H1 (cell line): ENCODE measurements around the gene CYB561A3. TPM values are rescaled to one million over a fixed set of nuclear protein-coding genes. Genes with fewer than 3 reads are reported as not detected.

Source experiments
- CTCF ChIA-PET: fragments of 300-600 bp; sonication (Branson Sonifier 250); formaldehyde crosslinking; loops from one replicate; lab custom pipeline; 2021; ENCODE audit not compliant: partially characterized antibody; lab: Charles Lee
- POLR2A ChIA-PET: fragments of 300-600 bp; sonication (Branson Sonifier 250); formaldehyde crosslinking; loops from one replicate; lab custom pipeline; 2021; ENCODE audit warnings: inconsistent platforms; ENCODE audit not compliant: partially characterized antibody; lab: Charles Lee
- DNase-seq, 2 experiments: peaks; one replicate each; pipeline versions ENCODE4 v3.0.0 to v3.0.0-alpha.2; 2010 to 2022; ENCODE audit warnings: low spot score in 2 of 2, low read depth in 1 of 2, mixed read lengths in 1 of 2
- FAIRE-seq: peaks from 2 replicates; lab custom pipeline; 2011; peaks lifted over from hg19 to GRCh38; lab: Jason Lieb, UNC
- H2AFZ ChIP-seq: 2 replicates; pipeline ENCODE4 v1.8.1; 2012; ENCODE audit warnings: low read length, inconsistent platforms
- H2AK5ac ChIP-seq: 2 replicates; pipeline ENCODE4 v1.6.1; 2013; ENCODE audit warnings: low read depth, low read length
- H2BK120ac ChIP-seq: replicated peaks from 2 replicates; pipeline ENCODE3; 2013; ENCODE audit warnings: low read depth, low read length, inconsistent platforms
- H2BK12ac ChIP-seq: 2 replicates; pipeline ENCODE4 v1.6.1; 2013; ENCODE audit warnings: low read depth, low read length
- H2BK15ac ChIP-seq: 2 replicates; pipeline ENCODE4 v1.6.1; 2013; ENCODE audit warnings: low read length
- H2BK20ac ChIP-seq: 2 replicates; pipeline ENCODE4 v1.6.1; 2013; ENCODE audit warnings: low read length
- H2BK5ac ChIP-seq: 2 replicates; pipeline ENCODE4 v1.6.1; 2013; ENCODE audit warnings: low read depth, low read length
- H3K14ac ChIP-seq: 2 replicates; pipeline ENCODE4 v1.6.1; 2013; ENCODE audit warnings: inconsistent platforms; ENCODE audit not compliant: insufficient read length
- H3K18ac ChIP-seq: 2 replicates; pipeline ENCODE4 v1.6.1; 2013; ENCODE audit warnings: low read length; ENCODE audit errors: extremely low read depth
- H3K23ac ChIP-seq: 2 replicates; pipeline ENCODE4 v1.6.1; 2013; ENCODE audit warnings: inconsistent platforms; ENCODE audit not compliant: insufficient read length
- H3K23me2 ChIP-seq: 2 replicates; pipeline ENCODE4 v1.6.1; 2013; ENCODE audit warnings: low read depth, low read length
- H3K27ac ChIP-seq: 2 replicates; pipeline ENCODE4 v1.6.1; 2011; ENCODE audit warnings: low read depth, low read length, inconsistent platforms
- H3K27me3 ChIP-seq, 4 experiments: replicated peaks in 1 of 4; 1 replicate in 1 of 4; 2 replicates in 3 of 4; pipeline versions ENCODE4 v1.6.1 to v1.8.1; 2011 to 2013; ENCODE audit warnings: low read length in 3 of 4, mild to moderate bottlenecking in 3 of 4, inconsistent platforms in 2 of 4, mixed read lengths in 2 of 4, moderate library complexity in 1 of 4; ENCODE audit not compliant: control insufficient read depth in 3 of 4, insufficient read depth in 3 of 4; ENCODE audit errors: extremely low read depth in 1 of 4
- H3K36me3 ChIP-seq, 4 experiments: 2 replicates each; pipeline versions ENCODE4 v1.6.1 to v1.8.1; 2011 to 2013; ENCODE audit warnings: mild to moderate bottlenecking in 4 of 4, low read length in 3 of 4, moderate library complexity in 2 of 4, control low read depth in 1 of 4, inconsistent platforms in 1 of 4; ENCODE audit not compliant: insufficient read depth in 4 of 4, control insufficient read depth in 2 of 4
- H3K4ac ChIP-seq: replicated peaks from 2 replicates; pipeline ENCODE3; 2013; ENCODE audit warnings: low read length, low read depth, mixed read lengths, inconsistent platforms; ENCODE audit not compliant: insufficient read length
- H3K4me1 ChIP-seq, 4 experiments: replicated peaks in 1 of 4; 1 replicate in 1 of 4; 2 replicates in 3 of 4; pipeline versions ENCODE4 v1.6.1 to v1.8.1; 2011 to 2013; ENCODE audit warnings: low read length in 3 of 4, inconsistent platforms in 2 of 4, mixed read lengths in 1 of 4; ENCODE audit not compliant: insufficient read depth in 4 of 4, control insufficient read depth in 3 of 4
- H3K4me2 ChIP-seq, 2 experiments: 2 replicates each; pipeline versions ENCODE4 v1.6.1 to v1.8.1; 2011 to 2013; ENCODE audit warnings: low read depth in 2 of 2, low read length in 2 of 2, control low read depth in 1 of 2, inconsistent platforms in 1 of 2, mild to moderate bottlenecking in 1 of 2; ENCODE audit not compliant: insufficient read depth in 1 of 2
- H3K4me3 ChIP-seq, 4 experiments: fragments of 200-600, 300-600 bp in 1 of 4; sonication (generic), shearing (Covaris generic), sonication (Bioruptor Twin) in 1 of 4; 2 replicates each; pipeline versions ENCODE4 v1.5.1 to v1.8.1; 2011 to 2016; ENCODE audit warnings: low read length in 4 of 4, low read depth in 3 of 4, control low read depth in 2 of 4, inconsistent platforms in 2 of 4, mild to moderate bottlenecking in 2 of 4, mixed read lengths in 1 of 4, moderate library complexity in 1 of 4; ENCODE audit not compliant: insufficient read depth in 2 of 4; ENCODE audit errors: extremely low read depth in 1 of 4
- H3K56ac ChIP-seq: replicated peaks from 2 replicates; pipeline ENCODE3; 2013; ENCODE audit warnings: low read depth, mild to moderate bottlenecking, mixed read lengths, low read length, inconsistent platforms; ENCODE audit not compliant: insufficient read length
- H3K79me1 ChIP-seq: 2 replicates; pipeline ENCODE4 v1.6.1; 2013; ENCODE audit warnings: low read depth, low read length, control low read depth
- H3K79me2 ChIP-seq, 2 experiments: 2 replicates each; pipeline versions ENCODE4 v1.6.1 to v1.8.1; 2012 to 2013; ENCODE audit warnings: low read length in 2 of 2, mild to moderate bottlenecking in 2 of 2, inconsistent platforms in 1 of 2; ENCODE audit not compliant: insufficient read depth in 2 of 2, control insufficient read depth in 1 of 2
- H3K9ac ChIP-seq, 4 experiments: replicated peaks in 1 of 4; 1 replicate in 1 of 4; 2 replicates in 3 of 4; pipeline versions ENCODE4 v1.6.1 to v1.8.1; 2011 to 2013; ENCODE audit warnings: low read depth in 3 of 4, low read length in 3 of 4, control low read depth in 2 of 4, mild to moderate bottlenecking in 2 of 4, moderate library complexity in 2 of 4, inconsistent platforms in 1 of 4; ENCODE audit errors: extremely low read depth in 1 of 4
- H3K9me3 ChIP-seq, 2 experiments: 2 replicates each; pipeline versions ENCODE4 v1.6.1 to v1.8.1; 2012 to 2013; ENCODE audit warnings: mild to moderate bottlenecking in 2 of 2, moderate library complexity in 2 of 2, control low read depth in 1 of 2, inconsistent platforms in 1 of 2, low read depth in 1 of 2, low read length in 1 of 2, mixed read lengths in 1 of 2; ENCODE audit not compliant: insufficient read depth in 2 of 2
- H4K20me1 ChIP-seq, 2 experiments: replicated peaks in 1 of 2; 2 replicates each; pipeline versions ENCODE3 to v1.8.1; 2011 to 2013; ENCODE audit warnings: inconsistent platforms in 2 of 2, low read length in 2 of 2, mild to moderate bottlenecking in 1 of 2; ENCODE audit not compliant: insufficient read depth in 2 of 2, control insufficient read depth in 1 of 2
- H4K5ac ChIP-seq: 2 replicates; pipeline ENCODE4 v1.6.1; 2013; ENCODE audit warnings: low read length, low read depth, mixed read lengths, inconsistent platforms; ENCODE audit not compliant: insufficient read length
- H4K8ac ChIP-seq: 2 replicates; pipeline ENCODE4 v1.8.0; 2013; ENCODE audit warnings: mild to moderate bottlenecking, moderate library complexity, low read length, inconsistent platforms; ENCODE audit not compliant: insufficient read depth; ENCODE audit errors: extremely low read depth
- H4K91ac ChIP-seq: replicated peaks from 2 replicates; pipeline ENCODE3; 2013; ENCODE audit warnings: low read length, mixed read lengths, inconsistent platforms; ENCODE audit not compliant: insufficient read length
- BACH1 ChIP-seq: IDR thresholded peaks from 2 replicates; pipeline ENCODE4 v1.6.1; 2012; ENCODE audit warnings: low read length, improper control_type of control experiment
- BRCA1 ChIP-seq: IDR thresholded peaks from 2 replicates; pipeline ENCODE4 v1.6.1; 2012; ENCODE audit warnings: low read depth, low read length, improper control_type of control experiment
- CHD2 ChIP-seq: IDR thresholded peaks from 2 replicates; pipeline ENCODE4 v1.6.1; 2012; ENCODE audit warnings: low read length, improper control_type of control experiment
- JUND ChIP-seq: IDR thresholded peaks from 2 replicates; pipeline ENCODE4 v1.6.1; 2011; ENCODE audit warnings: mild to moderate bottlenecking, improper control_type of control experiment, low read length
- KDM4A ChIP-seq: IDR thresholded peaks from one replicate; pipeline ENCODE4 v1.7.1; 2012; ENCODE audit warnings: low read depth, mild to moderate bottlenecking, moderate library complexity, low read length, inconsistent platforms; ENCODE audit not compliant: severe bottlenecking
- NRF1 ChIP-seq: IDR thresholded peaks from 2 replicates; pipeline ENCODE4 v1.6.1; 2011; ENCODE audit warnings: mild to moderate bottlenecking, low read depth, low read length, improper control_type of control experiment
- RNF2 ChIP-seq: fragments of 200-900, 300-1000 bp; sonication (generic); IDR thresholded peaks from 2 replicates; pipeline ENCODE4 v1.7.1; 2016; ENCODE audit warnings: borderline replicate concordance, low read depth, mild to moderate bottlenecking, antibody characterized with exemption, low read length; ENCODE audit not compliant: poor library complexity, severe bottlenecking; ENCODE audit errors: missing control alignments
- SP1 ChIP-seq: IDR thresholded peaks from 2 replicates; pipeline ENCODE4 v1.6.1; 2011; ENCODE audit warnings: low read depth, low read length
- SP2 ChIP-seq: IDR thresholded peaks from 2 replicates; pipeline ENCODE4 v1.6.1; 2012; ENCODE audit warnings: mild to moderate bottlenecking, low read length, inconsistent platforms
- WGBS, 2 experiments: shearing (Covaris generic) in 1 of 2; methylation state at CpG; one replicate each; pipeline versions ENCODE4 v1.1.6 to v1.1.7; 2013 to 2015; ENCODE audit warnings: low lambda C conversion rate in 2 of 2, mixed read lengths in 2 of 2, inconsistent platforms in 1 of 2, low coverage in 1 of 2, missing lambda C conversion rate in 1 of 2; ENCODE audit not compliant: insufficient replicate concordance in 2 of 2, insufficient coverage in 1 of 2, insufficient read length in 1 of 2; ENCODE audit errors: extremely low coverage in 1 of 2, missing lambda C conversion rate in 1 of 2; 5-methylcytosine and 5-hydroxymethylcytosine counted together
- polyA plus RNA-seq, 7 experiments: library from polyadenylated mRNA; depleted of rRNA in 3 of 7; stranded (reverse) in 5 of 7; unstranded in 2 of 7; fragments of >200 nt in 5 of 7; fragments of 200-250 nt in 2 of 7; gene quantifications; 1 replicate in 5 of 7; 2 replicates in 1 of 7; 4 replicates in 1 of 7; pipeline versions ENCODE4 v1.2.1 to v1.2.3, GENCODE V29; 2011 to 2013; ENCODE audit warnings: missing spikeins in 2 of 7, mixed read lengths in 2 of 7
- total RNA-seq: library from RNA; stranded (reverse); fragmentation: NEBNext Ultra II Directional; extraction: Animal tissue kit (Norgen Biotek cat#: 25700); gene quantifications from 2 replicates; pipeline ENCODE4 v1.2.1, GENCODE V29; 2021

Gene CYB561A3
- total and polyA plus RNA-seq, 2 of the 8 experiments (the other 6 are each of a cell fraction or from before 2014, with no cell fraction given), result 29.6 to 41.2 TPM

GRCh38 chr11:61328351-61328750 is 33.3 kb downstream of the CYB561A3 start:
- Histone ChIP-seq H3K4ac (no peak overlapping the region), H4K8ac (no peak overlapping the region), H3K4me1 (peaks cover 0 to 3% (median 1%) of the 10 kb centered on the region in 4 experiments; a peak in 6 of 7 replicates), H3K18ac (no peak overlapping the region), H2BK15ac (no peak overlapping the region), H3K9ac (no peak overlapping the region), H2AK5ac (no peak overlapping the region), H4K20me1 (peaks cover 0 to 13% of the 10 kb centered on the region in 2 experiments), H4K91ac (no peak overlapping the region), H3K79me2 (peaks cover 23 to 63% of the 10 kb centered on the region in 2 experiments), H2BK12ac (no peak overlapping the region), H3K56ac (no peak overlapping the region), H3K23ac (no peak overlapping the region), H3K79me1 (peaks cover 4% of the 10 kb centered on the region; the same call in 1 of the 2 replicates), H2AFZ (no peak overlapping the region), H3K14ac (no peak overlapping the region), H3K9me3 (no peaks in the 10 kb centered on the region), H3K4me2 (no peak overlapping the region), H3K4me3 (no peak overlapping the region), H3K23me2 (peaks cover 6% of the 10 kb centered on the region; the same call in 1 of the 2 replicates), H3K36me3 (peaks cover 19 to 59% (median 52%) of the 10 kb centered on the region in 4 experiments), H2BK20ac (no peak overlapping the region), H2BK5ac (no peak overlapping the region), H3K27ac (no peak overlapping the region), H2BK120ac (no peak overlapping the region), H4K5ac (no peak overlapping the region), H3K27me3 (no peaks in the 10 kb centered on the region)
- WGBS, 2 experiments, result 89% methylated on average over 9 of the region's 9 CpGs; no CpG with 5 or more reads in 1 of the 2 experiments
- CTCF ChIA-PET, result interaction anchor here (0.6 to 3.4 kb wide), 4 partner anchors 8 to 57 kb away, joined by 3 to 19 read pairs (median 7); no protein-coding TSS in a partner anchor
- TF ChIP-seq NRF1 (no peak), RNF2 (no peak), BACH1 (no peak), BRCA1 (no peak), SP2 (no peak), CHD2 (no peak), JUND (no peak), KDM4A (no peak), SP1 (no peak)
- FAIRE-seq, result no peak
- no peak for DNase-seq
- POLR2A ChIA-PET, result interaction anchor here (1.3 to 5.7 kb wide), 5 partner anchors 8 to 74 kb away, joined by 3 to 50 read pairs (median 8); partner anchors contain the start of genes CYB561A3 and TMEM138
